Subcutaneous adipose tissue (tissue), 4 donors: ENCODE results near the gene UBAC2. TPM values are rescaled to one million over a fixed set of nuclear protein-coding genes. Genes with fewer than 3 reads are reported as not detected.

Source experiments
- total RNA-seq, 4 donors: library from RNA; depleted of rRNA; stranded (reverse); fragments of >200 nt; gene quantifications; one replicate each; pipeline ENCODE4 v1.1.0, GENCODE V29; 2016
- TF ChIP-seq, protein P1 (sequence below): fragments of 450-650 bp; IDR thresholded peaks from one replicate; pipeline ENCODE4 v1.5.1; 2016; ENCODE audit warnings: low read depth, mild to moderate bottlenecking, control low read depth, antibody characterized with exemption, moderate library complexity

Gene UBAC2
- total RNA-seq, 4 donors from 2014 or later = 47.4 to 73.3 (median 65.8) TPM

DNA sequence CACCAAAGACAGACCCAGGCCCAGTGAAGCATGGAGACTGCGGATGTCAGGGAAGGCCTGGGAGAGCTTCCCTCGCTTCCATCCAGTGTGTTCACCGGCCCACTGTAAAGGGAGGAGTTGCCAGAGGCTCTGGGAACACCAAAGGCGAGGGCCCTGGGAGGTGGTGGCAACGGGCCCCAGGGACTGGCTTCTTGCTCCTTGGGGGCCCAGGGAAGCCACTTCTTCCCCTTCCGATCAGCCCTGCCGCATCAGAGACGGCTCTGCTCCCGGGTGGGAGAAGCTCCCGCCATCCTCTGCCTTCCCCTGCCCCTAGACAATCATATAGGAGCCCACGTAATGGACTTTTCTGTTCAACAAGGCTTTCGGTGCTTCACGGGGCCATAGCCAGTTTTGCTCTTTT, 189.9 kb downstream of the UBAC2 start:
- TF ChIP-seq, protein P1, sequence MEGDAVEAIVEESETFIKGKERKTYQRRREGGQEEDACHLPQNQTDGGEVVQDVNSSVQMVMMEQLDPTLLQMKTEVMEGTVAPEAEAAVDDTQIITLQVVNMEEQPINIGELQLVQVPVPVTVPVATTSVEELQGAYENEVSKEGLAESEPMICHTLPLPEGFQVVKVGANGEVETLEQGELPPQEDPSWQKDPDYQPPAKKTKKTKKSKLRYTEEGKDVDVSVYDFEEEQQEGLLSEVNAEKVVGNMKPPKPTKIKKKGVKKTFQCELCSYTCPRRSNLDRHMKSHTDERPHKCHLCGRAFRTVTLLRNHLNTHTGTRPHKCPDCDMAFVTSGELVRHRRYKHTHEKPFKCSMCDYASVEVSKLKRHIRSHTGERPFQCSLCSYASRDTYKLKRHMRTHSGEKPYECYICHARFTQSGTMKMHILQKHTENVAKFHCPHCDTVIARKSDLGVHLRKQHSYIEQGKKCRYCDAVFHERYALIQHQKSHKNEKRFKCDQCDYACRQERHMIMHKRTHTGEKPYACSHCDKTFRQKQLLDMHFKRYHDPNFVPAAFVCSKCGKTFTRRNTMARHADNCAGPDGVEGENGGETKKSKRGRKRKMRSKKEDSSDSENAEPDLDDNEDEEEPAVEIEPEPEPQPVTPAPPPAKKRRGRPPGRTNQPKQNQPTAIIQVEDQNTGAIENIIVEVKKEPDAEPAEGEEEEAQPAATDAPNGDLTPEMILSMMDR = no peak

DNA sequence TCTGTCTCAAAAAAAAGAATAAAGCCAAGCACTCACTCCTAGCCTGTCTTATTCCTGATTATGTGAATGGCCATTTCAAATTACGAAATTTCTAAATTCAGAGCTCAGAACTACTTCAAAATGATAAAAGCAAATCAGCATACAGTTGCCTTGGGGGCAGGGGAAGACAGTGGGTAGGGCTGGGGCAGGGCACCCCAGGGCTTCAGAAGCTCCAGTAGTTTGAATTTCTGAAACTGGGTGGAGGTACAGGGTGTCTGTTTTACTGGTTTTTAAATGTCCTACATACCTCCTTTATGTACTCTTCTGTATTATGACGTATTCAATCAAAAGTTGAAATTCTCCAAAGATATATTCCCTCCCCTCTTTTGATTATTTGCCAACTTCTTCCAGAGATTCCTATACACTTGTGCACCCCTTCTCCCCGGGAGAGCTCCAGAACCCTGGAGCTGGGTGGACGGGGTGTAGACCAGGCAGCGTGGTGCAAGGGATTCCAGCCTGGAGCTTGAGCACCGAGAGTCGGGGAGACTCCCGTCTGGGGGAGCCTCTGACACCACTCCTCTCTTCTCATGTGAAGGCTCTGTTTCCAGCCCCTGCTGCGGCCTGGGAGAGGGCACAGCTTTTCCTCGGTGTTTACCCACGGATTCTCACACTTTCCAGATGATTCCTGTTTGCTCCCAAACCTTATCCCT, 191.3 kb downstream of the UBAC2 start:
- TF ChIP-seq, protein P1 = no peak

DNA sequence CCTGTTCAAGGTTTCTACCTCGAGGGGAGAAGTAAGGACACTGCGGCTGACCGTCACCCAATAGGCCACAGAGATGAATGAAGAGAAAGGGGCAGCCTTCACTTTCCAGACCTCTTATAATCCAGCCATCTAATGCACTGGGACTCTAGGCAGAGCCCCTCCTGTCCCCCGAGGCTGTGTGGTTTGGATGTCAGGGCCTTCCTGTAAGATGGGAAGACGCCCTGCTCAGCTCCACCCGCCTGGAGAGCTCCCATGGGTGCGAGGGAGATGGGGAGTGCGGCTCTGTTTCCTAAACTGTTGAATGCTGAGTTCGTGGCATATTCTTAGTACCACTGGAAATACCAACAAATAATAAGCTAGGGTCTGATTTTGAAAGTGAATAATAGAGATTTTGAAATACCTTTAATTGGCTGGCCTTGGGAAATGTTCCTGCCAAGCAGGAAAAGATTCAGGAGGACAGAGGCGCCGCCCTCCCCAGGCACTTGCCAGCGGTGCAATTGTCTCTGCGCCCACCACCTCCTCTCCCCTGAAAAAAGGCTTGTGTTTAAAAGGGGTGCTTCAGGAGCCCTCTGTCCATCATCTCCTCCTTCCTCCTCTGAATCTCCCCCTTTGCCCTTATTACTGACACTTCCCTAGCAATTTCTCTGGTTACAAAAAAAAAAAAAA, 191.9 kb downstream of the UBAC2 start:
- TF ChIP-seq, protein P1 = no peak

DNA sequence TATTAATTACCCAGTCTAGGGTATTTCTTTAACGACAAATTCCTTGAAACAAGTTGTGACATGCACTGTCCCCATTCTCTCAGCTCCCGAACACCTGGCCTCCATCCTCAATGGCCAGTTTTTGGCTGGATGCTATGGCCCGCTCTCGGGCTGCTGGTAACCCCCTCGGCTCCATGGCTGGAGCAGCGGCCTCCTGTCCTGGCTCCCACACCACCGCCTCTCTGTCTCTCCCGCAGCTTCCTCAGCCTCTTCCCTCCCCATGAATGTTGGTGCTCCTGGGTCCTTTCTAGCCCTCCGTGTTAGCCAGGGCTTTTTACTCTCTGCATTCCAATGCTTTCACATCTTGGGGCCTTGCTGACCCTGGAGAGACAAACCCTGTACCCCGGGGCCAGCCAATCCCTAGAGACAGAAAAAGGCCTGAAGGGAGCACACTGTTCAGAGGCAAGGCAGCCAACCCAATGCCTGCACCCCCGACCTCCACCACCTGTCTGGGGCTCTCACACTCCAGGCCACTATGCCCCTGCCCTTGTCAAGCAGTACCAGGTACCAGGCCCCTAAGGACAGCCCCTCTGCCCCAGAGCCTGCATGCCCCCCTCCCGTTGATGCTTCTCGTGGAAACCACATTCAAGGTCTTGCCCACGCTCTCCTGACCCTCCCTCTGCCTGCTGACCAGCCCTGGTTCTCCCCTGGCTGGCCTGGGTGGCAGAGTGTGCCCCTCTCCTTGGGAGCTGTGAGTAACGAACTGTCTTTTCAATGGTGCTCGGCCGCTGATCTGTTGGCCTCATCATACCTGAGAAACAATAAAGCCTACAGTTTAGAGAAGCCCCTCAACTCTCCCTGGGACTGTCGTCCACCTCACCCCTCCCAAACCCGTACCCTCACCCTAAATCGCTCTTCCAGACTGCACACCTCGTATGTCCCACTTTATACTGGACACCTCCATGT, 193.4 kb downstream of the UBAC2 start:
- TF ChIP-seq, protein P1 = no peak

DNA sequence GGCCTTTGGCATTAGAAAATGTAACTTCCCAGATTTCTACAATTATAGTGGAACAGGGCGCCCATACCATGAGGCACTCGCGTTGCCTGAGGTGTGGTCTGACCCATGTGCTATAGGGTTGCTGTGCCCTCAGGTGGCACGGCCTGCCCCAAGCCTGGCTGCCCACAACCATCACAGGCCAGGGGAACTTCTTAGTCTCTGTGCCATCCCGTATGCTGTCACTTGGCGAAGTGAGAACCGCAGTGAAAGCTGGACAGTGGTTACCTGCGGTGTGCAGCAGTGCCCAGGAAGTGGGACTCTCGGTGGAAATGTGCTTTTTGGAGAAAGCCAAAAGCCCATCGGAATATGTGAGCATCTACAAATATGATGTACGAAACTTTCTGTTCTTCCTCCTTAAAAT, 194.8 kb downstream of the UBAC2 start:
- TF ChIP-seq, protein P1 = no peak

DNA sequence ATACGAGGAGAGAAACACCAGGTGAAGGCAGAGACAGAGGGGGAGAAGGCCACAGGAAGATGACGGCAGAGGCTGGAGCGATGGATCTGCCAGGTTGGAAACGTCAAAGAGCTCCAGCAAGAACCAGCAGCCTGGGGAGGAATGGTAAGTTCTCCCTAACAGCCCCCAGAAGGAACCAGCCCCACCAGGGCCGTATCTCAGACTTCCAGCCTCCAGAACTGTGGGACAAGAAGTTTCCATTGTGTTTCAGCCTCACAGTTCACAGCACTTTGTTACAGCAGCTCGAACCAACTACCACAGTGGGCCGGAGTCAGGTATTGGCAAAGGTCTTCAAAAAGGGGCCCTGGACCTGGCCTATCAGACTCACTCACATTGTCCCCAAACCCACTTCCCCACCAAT, 195.8 kb downstream of the UBAC2 start:
- TF ChIP-seq, protein P1 = no peak

DNA sequence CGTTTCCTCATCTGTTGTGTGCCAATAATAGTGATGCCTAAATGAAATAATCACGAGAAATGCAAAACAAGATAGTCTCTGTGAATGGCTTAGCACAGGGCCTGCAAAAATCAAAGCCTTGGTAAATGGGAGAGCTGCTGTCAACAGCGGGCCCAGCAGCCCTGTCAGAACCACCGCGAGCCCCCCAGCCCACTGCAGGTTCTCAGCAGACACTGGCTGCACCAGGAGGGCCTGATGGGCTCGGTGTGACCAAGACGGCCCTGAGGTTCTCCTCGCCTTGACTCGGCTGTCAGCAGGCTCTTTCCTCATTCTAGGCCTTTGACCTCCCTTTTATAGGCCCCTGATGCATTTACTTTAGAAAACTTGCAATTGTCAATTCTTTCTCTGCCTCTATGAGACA, 197.4 kb downstream of the UBAC2 start:
- TF ChIP-seq, protein P1 = no peak
